BE2C (cell line): ENCODE data around the gene RGN. TPM values are rescaled to one million over a fixed set of nuclear protein-coding genes. Genes with fewer than 3 reads are reported as not detected.

ENCODE experiments used
- DNase-seq: peaks from one replicate; pipeline ENCODE4 v3.0.0-alpha.2; 2020
- H3K27me3 ChIP-seq: fragments of 250-450 bp; sonication (Bioruptor Pico); 2 replicates; pipeline ENCODE4 v1.5.1; 2020; ENCODE audit warnings: mild to moderate bottlenecking
- H3K36me3 ChIP-seq: fragments of 250-450 bp; sonication (Bioruptor Pico); 2 replicates; pipeline ENCODE4 v1.5.1; 2020; ENCODE audit warnings: mild to moderate bottlenecking
- H3K4me1 ChIP-seq: fragments of 250-450 bp; sonication (Bioruptor Pico); 2 replicates; pipeline ENCODE4 v1.5.1; 2020
- H3K4me3 ChIP-seq: 2 replicates; pipeline ENCODE4 v1.5.1; 2011; ENCODE audit warnings: low read depth, low read length
- H3K9me3 ChIP-seq: fragments of 250-450 bp; sonication (Bioruptor Pico); 2 replicates; pipeline ENCODE4 v1.5.1; 2020
- CTCF ChIP-seq: IDR thresholded peaks from 2 replicates; pipeline ENCODE4 v1.5.1; 2012; ENCODE audit warnings: mild to moderate bottlenecking, low read depth, low read length
- polyA plus RNA-seq: library from polyadenylated mRNA; unstranded; fragments of >200 nt; gene quantifications from one replicate; pipeline ENCODE4 v1.2.1, GENCODE V29; 2012; ENCODE audit warnings: low read depth, missing spikeins; ENCODE audit not compliant: insufficient read length, insufficient read depth

Gene RGN
- polyA plus RNA-seq = not detected

GRCh38 chrX:47078129-47079043 is at the start of gene RGN:
Gene RGN (plus strand): TSS chrX:47078443. CDS start chrX:47081145, 2,702 bp downstream.
- Histone ChIP-seq H3K9me3 (no peaks in the 10 kb centered on the region), H3K4me1 (no peaks in the 10 kb centered on the region), H3K36me3 (no peaks in the 10 kb centered on the region), H3K27me3 (no peaks in the 10 kb centered on the region), H3K4me3 (no peak within 1 kb of the TSS)
- no peak for TF ChIP-seq CTCF
- no peak for DNase-seq

- Histone ChIP-seq H3K4me1 (no peaks in the 10 kb centered on the region), H3K9me3 (no peaks in the 10 kb centered on the region), H3K4me3 (no peak overlapping the region), H3K36me3 (no peaks in the 10 kb centered on the region), H3K27me3 (no peaks in the 10 kb centered on the region)
- DNase-seq = peak; percentile 17
- TF ChIP-seq CTCF = peak; percentile 51
These were observed 47.9 kb upstream of the RGN start for GRCh38 chrX:47030339-47030738.

- H3K4me1 ChIP-seq = no peaks in the 10 kb centered on the region
- DNase-seq = no peak
- H3K36me3 ChIP-seq = no peaks in the 10 kb centered on the region
- H3K27me3 ChIP-seq = no peaks in the 10 kb centered on the region
- H3K4me3 ChIP-seq = no peak overlapping the region
- no peaks in the 10 kb centered on the region for H3K9me3 ChIP-seq
- no peak for TF ChIP-seq CTCF
These were observed 30.3 kb upstream of the RGN start for GRCh38 chrX:47047989-47048388.

GRCh38 chrX:47059142-47059874 is 18.9 kb upstream of the RGN start:
- H3K4me1 ChIP-seq = no peaks in the 10 kb centered on the region
- no peaks in the 10 kb centered on the region for H3K9me3 ChIP-seq
- no peak overlapping the region for H3K4me3 ChIP-seq
- DNase-seq = no peak
- no peaks in the 10 kb centered on the region for H3K36me3 ChIP-seq
- no peak for TF ChIP-seq CTCF
- no peaks in the 10 kb centered on the region for H3K27me3 ChIP-seq

GRCh38 chrX:47060708-47061107 is 17.5 kb upstream of the RGN start:
- Histone ChIP-seq H3K4me3 (no peak overlapping the region), H3K4me1 (no peaks in the 10 kb centered on the region), H3K36me3 (no peaks in the 10 kb centered on the region), H3K9me3 (no peaks in the 10 kb centered on the region), H3K27me3 (no peaks in the 10 kb centered on the region)
- no peak for DNase-seq
- TF ChIP-seq CTCF = no peak
